ENCODE results near the gene FBH1.
A peak's percentile ranks its signal among the peaks of the same experiment; 100 is the strongest.

Gene FBH1

GRCh38 chr10:5882961-5883360 lies 7.1 kb upstream of the FBH1 start:
- peaks cover 1% of the 10 kb centered on the region; the same call in 1 of the 2 replicates for H3K4me1 ChIP-seq (ENCODE audit: control insufficient read depth, insufficient read depth, low read length)
- H3K27me3 ChIP-seq (ENCODE audit: control insufficient read depth, insufficient read depth, low read length), result no peaks in the 10 kb centered on the region
- H3K27ac ChIP-seq (ENCODE audit: low read depth, low read length), result no peak overlapping the region
- no peak overlapping the region for H3K4me3 ChIP-seq (ENCODE audit: low read depth, low read length)
- H3K36me3 ChIP-seq (ENCODE audit: control insufficient read depth, insufficient read depth, low read length), result peaks cover 85% of the 10 kb centered on the region
- no peaks in the 10 kb centered on the region for H3K9me3 ChIP-seq (ENCODE audit: control insufficient read depth, insufficient read depth, low read length)
- no peak overlapping the region for H3K9ac ChIP-seq (ENCODE audit: low read depth, low read length)

DNA sequence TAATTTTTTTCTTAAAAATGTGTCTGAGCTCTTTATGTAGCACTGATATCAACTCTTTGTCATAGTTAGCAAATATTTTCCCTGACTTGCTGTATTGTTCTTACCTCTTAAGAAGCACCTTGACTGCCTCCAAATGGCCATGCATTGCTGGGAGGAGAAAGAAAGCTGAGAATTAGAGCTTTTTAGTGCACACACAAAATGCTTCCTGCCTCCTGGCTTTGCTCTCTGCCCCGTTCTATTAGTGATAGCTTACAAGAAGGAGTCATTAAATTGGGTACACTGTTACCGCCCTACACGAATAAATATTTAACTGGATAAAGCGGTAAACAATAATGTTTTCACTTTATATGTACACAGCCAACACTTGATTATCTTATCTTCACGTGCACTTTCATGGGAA lies 4.4 kb upstream of the FBH1 start:
- Histone ChIP-seq H3K27me3 (ENCODE audit: control insufficient read depth, insufficient read depth, low read length) (no peaks in the 10 kb centered on the region), H3K4me1 (ENCODE audit: control insufficient read depth, insufficient read depth, low read length) (peaks cover 6% of the 10 kb centered on the region), H3K9me3 (ENCODE audit: control insufficient read depth, insufficient read depth, low read length) (no peaks in the 10 kb centered on the region), H3K4me3 (ENCODE audit: low read depth, low read length) (no peak overlapping the region), H3K27ac (ENCODE audit: low read depth, low read length) (no peak overlapping the region), H3K9ac (ENCODE audit: low read depth, low read length) (no peak overlapping the region), H3K36me3 (ENCODE audit: control insufficient read depth, insufficient read depth, low read length) (peaks cover 60% of the 10 kb centered on the region)

- no peaks in the 10 kb centered on the region for H3K27me3 ChIP-seq (ENCODE audit: control insufficient read depth, insufficient read depth, low read length)
- peaks cover 10% of the 10 kb centered on the region for H3K4me1 ChIP-seq (ENCODE audit: control insufficient read depth, insufficient read depth, low read length)
- no peak overlapping the region for H3K4me3 ChIP-seq (ENCODE audit: low read depth, low read length)
- no peak overlapping the region for H3K27ac ChIP-seq (ENCODE audit: low read depth, low read length)
- H3K9ac ChIP-seq (ENCODE audit: low read depth, low read length), result no peak overlapping the region
- peaks cover 52% of the 10 kb centered on the region for H3K36me3 ChIP-seq (ENCODE audit: control insufficient read depth, insufficient read depth, low read length)
- no peaks in the 10 kb centered on the region for H3K9me3 ChIP-seq (ENCODE audit: control insufficient read depth, insufficient read depth, low read length)
These were observed 3.0 kb upstream of the FBH1 start for GRCh38 chr10:5887029-5887428.

DNA sequence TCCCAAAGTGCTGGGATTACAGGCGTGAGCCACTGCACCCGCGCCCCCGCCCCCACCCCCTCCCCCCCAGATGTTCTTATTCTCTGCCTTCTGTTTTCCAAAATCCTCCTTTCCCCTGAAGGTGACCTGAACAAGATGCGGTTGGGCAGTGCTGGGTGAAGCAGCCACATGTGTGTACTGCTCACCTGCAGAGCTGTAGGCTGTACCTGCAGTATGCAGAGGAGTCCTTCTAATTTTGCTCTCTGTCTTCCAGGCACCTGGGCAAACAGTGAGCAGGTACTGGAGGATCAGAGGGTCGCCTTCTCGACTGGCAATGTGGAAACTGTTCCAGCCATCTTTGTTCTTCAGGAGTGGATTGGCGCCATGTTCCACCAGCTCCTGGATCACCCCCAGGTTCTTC lies 2.4 kb upstream of the FBH1 start:
- Histone ChIP-seq H3K36me3 (ENCODE audit: control insufficient read depth, insufficient read depth, low read length) (peaks cover 51% of the 10 kb centered on the region), H3K4me3 (ENCODE audit: low read depth, low read length) (no peak overlapping the region), H3K4me1 (ENCODE audit: control insufficient read depth, insufficient read depth, low read length) (peaks cover 10% of the 10 kb centered on the region), H3K27ac (ENCODE audit: low read depth, low read length) (no peak overlapping the region), H3K27me3 (ENCODE audit: control insufficient read depth, insufficient read depth, low read length) (no peaks in the 10 kb centered on the region), H3K9me3 (ENCODE audit: control insufficient read depth, insufficient read depth, low read length) (no peaks in the 10 kb centered on the region), H3K9ac (ENCODE audit: low read depth, low read length) (no peak overlapping the region)

DNA sequence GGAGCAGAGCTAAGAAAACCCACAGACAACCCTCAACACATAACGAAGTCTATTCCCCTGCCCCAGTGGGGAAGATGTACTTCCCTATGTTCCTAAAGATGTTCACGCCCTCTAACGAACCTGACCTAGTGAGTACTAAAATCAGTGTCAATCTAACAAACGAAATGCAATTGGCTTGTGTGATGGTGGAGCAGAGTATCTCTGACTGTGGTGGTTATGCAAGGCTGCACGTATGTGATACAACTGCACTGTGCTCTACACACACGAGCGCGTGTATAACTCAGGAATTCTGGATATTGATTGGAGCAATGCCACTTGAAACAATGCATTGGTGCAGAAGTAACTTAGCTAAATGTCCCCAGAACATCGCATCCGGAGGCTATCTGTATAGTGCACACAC lies 1.7 kb upstream of the FBH1 start:
- H3K4me3 ChIP-seq (ENCODE audit: low read depth, low read length), result peak overlapping the region; percentile 82
- peak overlapping the region; percentile 78; the same call in 1 of the 2 replicates for H3K9ac ChIP-seq (ENCODE audit: low read depth, low read length)
- no peaks in the 10 kb centered on the region for H3K9me3 ChIP-seq (ENCODE audit: control insufficient read depth, insufficient read depth, low read length)
- H3K36me3 ChIP-seq (ENCODE audit: control insufficient read depth, insufficient read depth, low read length), result peaks cover 46% of the 10 kb centered on the region
- no peaks in the 10 kb centered on the region for H3K27me3 ChIP-seq (ENCODE audit: control insufficient read depth, insufficient read depth, low read length)
- no peak overlapping the region for H3K27ac ChIP-seq (ENCODE audit: low read depth, low read length)
- peaks cover 10% of the 10 kb centered on the region for H3K4me1 ChIP-seq (ENCODE audit: control insufficient read depth, insufficient read depth, low read length)

DNA sequence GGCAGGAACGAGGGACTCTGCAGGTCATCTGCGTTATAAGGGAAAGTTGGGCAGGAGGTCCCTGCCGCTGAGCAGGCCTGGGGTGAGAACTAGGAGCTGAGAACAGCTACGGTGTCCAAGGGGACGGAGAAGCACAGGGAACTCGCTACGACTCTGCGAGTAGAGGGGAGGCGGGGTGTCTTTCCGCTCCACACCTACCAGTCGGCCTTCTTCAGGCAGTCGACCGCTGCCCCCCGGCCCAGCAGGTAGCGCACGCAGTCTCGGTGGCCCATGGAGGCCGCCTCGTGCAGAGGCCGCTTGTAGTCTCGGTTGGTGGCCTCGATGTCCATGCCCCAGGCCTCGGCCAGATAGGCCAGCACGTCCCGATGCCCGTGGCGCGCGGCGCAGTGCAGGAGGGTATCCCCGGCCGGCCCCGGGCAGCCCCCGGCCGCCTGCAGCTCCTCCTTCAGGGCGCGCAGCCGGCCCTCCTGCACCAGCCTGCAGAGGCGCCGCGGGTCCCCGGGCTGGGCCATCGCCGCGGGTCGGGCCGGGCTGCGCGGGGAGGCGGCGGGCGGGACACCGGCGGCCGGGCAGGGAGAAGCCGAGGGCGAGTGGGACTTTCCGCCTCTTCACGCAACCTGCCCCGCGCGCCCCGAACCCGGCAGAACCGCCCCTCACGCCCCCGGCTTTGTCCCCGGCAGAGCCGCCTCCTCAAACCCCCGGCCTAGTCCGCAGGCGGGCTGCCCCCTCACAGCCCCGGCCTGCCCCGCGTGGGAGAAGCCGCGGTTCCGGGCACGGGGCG lies 1.0 kb upstream of the FBH1 start:
- Histone ChIP-seq H3K9ac (ENCODE audit: low read depth, low read length) (peak overlapping the region; percentile 78), H3K36me3 (ENCODE audit: control insufficient read depth, insufficient read depth, low read length) (peaks cover 46% of the 10 kb centered on the region), H3K4me3 (ENCODE audit: low read depth, low read length) (peak overlapping the region; percentile 82), H3K9me3 (ENCODE audit: control insufficient read depth, insufficient read depth, low read length) (no peaks in the 10 kb centered on the region), H3K27ac (ENCODE audit: low read depth, low read length) (peak overlapping the region; percentile 61), H3K27me3 (ENCODE audit: control insufficient read depth, insufficient read depth, low read length) (no peaks in the 10 kb centered on the region), H3K4me1 (ENCODE audit: control insufficient read depth, insufficient read depth, low read length) (peaks cover 10% of the 10 kb centered on the region)

- H3K9me3 ChIP-seq (ENCODE audit: control insufficient read depth, insufficient read depth, low read length), result no peaks in the 10 kb centered on the region
- H3K27me3 ChIP-seq (ENCODE audit: control insufficient read depth, insufficient read depth, low read length), result no peaks in the 10 kb centered on the region
- peak overlapping the region; percentile 51; the same call in 1 of the 2 replicates for H3K9ac ChIP-seq (ENCODE audit: low read depth, low read length)
- peaks cover 49% of the 10 kb centered on the region for H3K36me3 ChIP-seq (ENCODE audit: control insufficient read depth, insufficient read depth, low read length)
- H3K27ac ChIP-seq (ENCODE audit: low read depth, low read length), result peak overlapping the region; percentile 66
- H3K4me3 ChIP-seq (ENCODE audit: low read depth, low read length), result peak overlapping the region; percentile 87
- peaks cover 10% of the 10 kb centered on the region for H3K4me1 ChIP-seq (ENCODE audit: control insufficient read depth, insufficient read depth, low read length)
These were observed 441 bp downstream of the FBH1 start for GRCh38 chr10:5890452-5890915.

GRCh38 chr10:5891009-5891408 lies 966 bp downstream of the FBH1 start:
- H3K27me3 ChIP-seq (ENCODE audit: control insufficient read depth, insufficient read depth, low read length), result no peaks in the 10 kb centered on the region
- H3K27ac ChIP-seq (ENCODE audit: low read depth, low read length), result no peak overlapping the region
- peaks cover 47% of the 10 kb centered on the region for H3K36me3 ChIP-seq (ENCODE audit: control insufficient read depth, insufficient read depth, low read length)
- no peaks in the 10 kb centered on the region for H3K9me3 ChIP-seq (ENCODE audit: control insufficient read depth, insufficient read depth, low read length)
- H3K4me3 ChIP-seq (ENCODE audit: low read depth, low read length), result peak overlapping the region; percentile 87
- peaks cover 10% of the 10 kb centered on the region for H3K4me1 ChIP-seq (ENCODE audit: control insufficient read depth, insufficient read depth, low read length)
- no peak overlapping the region for H3K9ac ChIP-seq (ENCODE audit: low read depth, low read length)

GRCh38 chr10:5892007-5892406 lies 2.0 kb downstream of the FBH1 start:
- Histone ChIP-seq H3K27ac (ENCODE audit: low read depth, low read length) (no peak overlapping the region), H3K9me3 (ENCODE audit: control insufficient read depth, insufficient read depth, low read length) (no peaks in the 10 kb centered on the region), H3K4me3 (ENCODE audit: low read depth, low read length) (no peak overlapping the region), H3K4me1 (ENCODE audit: control insufficient read depth, insufficient read depth, low read length) (peaks cover 10% of the 10 kb centered on the region), H3K27me3 (ENCODE audit: control insufficient read depth, insufficient read depth, low read length) (no peaks in the 10 kb centered on the region), H3K9ac (ENCODE audit: low read depth, low read length) (no peak overlapping the region), H3K36me3 (ENCODE audit: control insufficient read depth, insufficient read depth, low read length) (peaks cover 38% of the 10 kb centered on the region)

DNA sequence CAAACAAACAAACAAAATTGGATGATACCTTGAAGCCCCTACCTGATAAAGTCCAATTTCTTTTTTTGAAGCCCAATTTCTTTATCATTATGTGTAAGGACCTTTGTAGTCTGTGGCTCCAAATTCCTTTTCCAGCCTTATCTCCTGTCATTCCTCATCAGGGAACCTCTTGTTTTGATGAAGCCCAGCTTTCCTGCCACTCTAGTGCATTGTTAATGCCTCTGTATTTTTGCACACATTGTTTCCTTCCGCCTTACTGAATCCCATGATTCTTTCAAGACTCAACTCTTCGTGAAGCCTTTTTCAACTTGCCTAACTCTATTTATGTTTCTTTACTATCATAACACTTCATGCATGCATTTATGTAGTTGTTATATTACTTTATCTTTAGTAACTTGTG lies 3.3 kb downstream of the FBH1 start:
- no peak overlapping the region for H3K27ac ChIP-seq (ENCODE audit: low read depth, low read length)
- peaks cover 6% of the 10 kb centered on the region for H3K4me1 ChIP-seq (ENCODE audit: control insufficient read depth, insufficient read depth, low read length)
- H3K9me3 ChIP-seq (ENCODE audit: control insufficient read depth, insufficient read depth, low read length), result no peaks in the 10 kb centered on the region
- no peaks in the 10 kb centered on the region for H3K27me3 ChIP-seq (ENCODE audit: control insufficient read depth, insufficient read depth, low read length)
- no peak overlapping the region for H3K9ac ChIP-seq (ENCODE audit: low read depth, low read length)
- H3K36me3 ChIP-seq (ENCODE audit: control insufficient read depth, insufficient read depth, low read length), result peaks cover 31% of the 10 kb centered on the region
- H3K4me3 ChIP-seq (ENCODE audit: low read depth, low read length), result no peak overlapping the region

- Histone ChIP-seq H3K36me3 (ENCODE audit: control insufficient read depth, insufficient read depth, low read length) (peaks cover 31% of the 10 kb centered on the region), H3K9ac (ENCODE audit: low read depth, low read length) (no peak overlapping the region), H3K27ac (ENCODE audit: low read depth, low read length) (no peak overlapping the region), H3K4me3 (ENCODE audit: low read depth, low read length) (no peak overlapping the region), H3K9me3 (ENCODE audit: control insufficient read depth, insufficient read depth, low read length) (no peaks in the 10 kb centered on the region), H3K4me1 (ENCODE audit: control insufficient read depth, insufficient read depth, low read length) (0 out of 2 replicates have a peak, but pooled peaks cover 4% of the 10 kb centered on the region), H3K27me3 (ENCODE audit: control insufficient read depth, insufficient read depth, low read length) (no peaks in the 10 kb centered on the region)
These were observed 4.4 kb downstream of the FBH1 start for GRCh38 chr10:5894403-5894802.

Measured in HUES48 (cell line).